Prostate gland (tissue), 2 donors: Measurements from ENCODE around the gene BNIP5.

Source experiments
- POLR2A ChIP-seq: fragments of 450-650 bp; IDR thresholded peaks from one replicate; pipeline ENCODE4 v1.6.1; 2016; ENCODE audit warnings: antibody characterized with exemption, mild to moderate bottlenecking
- POLR2AphosphoS5 ChIP-seq: sonication (generic); formaldehyde crosslinking; IDR thresholded peaks from one replicate; pipeline ENCODE4 v1.6.1; 2017; ENCODE audit warnings: antibody characterized with exemption
- TF ChIP-seq, protein P1 (sequence below), 4 experiments: fragments of 200-600 bp in 2 of 4; fragments of 450-650 bp in 2 of 4; sonication (generic) in 2 of 4; IDR thresholded peaks; 1 replicate in 3 of 4; 2 replicates in 1 of 4; pipeline ENCODE4 v1.5.1; 2016 to 2019; ENCODE audit warnings: antibody characterized with exemption in 4 of 4, mild to moderate bottlenecking in 2 of 4, moderate library complexity in 2 of 4

DNA sequence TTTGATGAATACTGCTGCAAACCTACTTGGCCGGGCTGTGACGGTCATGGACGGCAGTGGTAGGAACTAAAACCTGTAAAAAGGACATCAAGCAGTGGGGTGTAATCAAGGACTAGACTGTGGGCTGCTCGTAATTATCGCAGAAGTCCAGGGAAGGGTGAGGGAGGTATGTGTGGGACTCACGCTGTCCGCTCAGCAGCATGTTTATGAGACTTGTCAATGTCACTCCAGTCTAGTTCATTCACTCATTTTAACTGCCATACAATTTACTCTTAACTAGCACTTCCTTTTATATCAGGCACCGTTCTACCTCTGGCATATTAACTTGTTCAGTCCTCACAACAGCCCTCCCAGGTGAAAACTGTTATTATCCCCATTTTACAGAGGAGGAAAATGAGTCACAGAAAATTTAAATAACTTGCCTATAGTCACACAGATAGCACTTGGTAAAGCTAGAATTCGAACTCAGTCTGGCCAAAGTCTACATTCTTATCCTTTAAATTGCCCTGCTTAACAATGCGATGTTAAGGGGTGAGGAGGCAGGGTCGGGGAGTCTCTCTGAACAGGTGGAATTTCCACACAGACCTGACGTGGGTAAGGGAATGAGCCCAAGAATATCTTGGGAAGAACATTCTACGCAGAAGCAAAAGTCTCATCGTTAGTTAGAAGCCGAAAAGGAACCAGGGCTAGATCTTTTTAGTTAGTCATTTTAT is 62.7 kb downstream of the BNIP5 start:
- TF ChIP-seq, protein P1, sequence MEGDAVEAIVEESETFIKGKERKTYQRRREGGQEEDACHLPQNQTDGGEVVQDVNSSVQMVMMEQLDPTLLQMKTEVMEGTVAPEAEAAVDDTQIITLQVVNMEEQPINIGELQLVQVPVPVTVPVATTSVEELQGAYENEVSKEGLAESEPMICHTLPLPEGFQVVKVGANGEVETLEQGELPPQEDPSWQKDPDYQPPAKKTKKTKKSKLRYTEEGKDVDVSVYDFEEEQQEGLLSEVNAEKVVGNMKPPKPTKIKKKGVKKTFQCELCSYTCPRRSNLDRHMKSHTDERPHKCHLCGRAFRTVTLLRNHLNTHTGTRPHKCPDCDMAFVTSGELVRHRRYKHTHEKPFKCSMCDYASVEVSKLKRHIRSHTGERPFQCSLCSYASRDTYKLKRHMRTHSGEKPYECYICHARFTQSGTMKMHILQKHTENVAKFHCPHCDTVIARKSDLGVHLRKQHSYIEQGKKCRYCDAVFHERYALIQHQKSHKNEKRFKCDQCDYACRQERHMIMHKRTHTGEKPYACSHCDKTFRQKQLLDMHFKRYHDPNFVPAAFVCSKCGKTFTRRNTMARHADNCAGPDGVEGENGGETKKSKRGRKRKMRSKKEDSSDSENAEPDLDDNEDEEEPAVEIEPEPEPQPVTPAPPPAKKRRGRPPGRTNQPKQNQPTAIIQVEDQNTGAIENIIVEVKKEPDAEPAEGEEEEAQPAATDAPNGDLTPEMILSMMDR (IDR thresholded peaks at IDR 0.05): no peak
- TF ChIP-seq POLR2A (no peak), POLR2AphosphoS5 (no peak)
